Stimulated activated naive B cell treated with anti-CD40 and anti-IgM and Interleukin-4, amounts not matched to agents 10 μg/mL and 1 μg/mL and 100 μg/mL, for 72 hours (primary cell): ENCODE results near the gene LPIN3.
A peak's percentile ranks its signal among the peaks of the same experiment; 100 is the strongest.

Experiments
- ATAC-seq, 2 donors: fragments of 150-1000 bp; cut with Tn5 transposase; replicated peaks; 2 replicates each; pipeline ENCODE4 v1.10.0; 2021; ENCODE audit warnings: moderate library complexity in 1 of 2
- DNase-seq: peaks from one replicate; pipeline ENCODE4 v3.0.0; 2021
- H3K27ac Mint-ChIP-seq: one replicate; pipeline ENCODE4 v1.8.0; 2022; ENCODE audit warnings: mild to moderate bottlenecking, mixed read lengths
- H3K27me3 Mint-ChIP-seq, 2 donors: one replicate each; pipeline ENCODE4 v1.8.0; 2022; ENCODE audit warnings: mixed read lengths in 2 of 2
- H3K36me3 Mint-ChIP-seq, 2 donors: one replicate each; pipeline ENCODE4 v1.8.0; 2022; ENCODE audit warnings: mixed read lengths in 2 of 2, mild to moderate bottlenecking in 1 of 2
- H3K4me1 Mint-ChIP-seq, 2 donors: one replicate each; pipeline ENCODE4 v1.8.0; 2022; ENCODE audit warnings: mixed read lengths in 2 of 2, mild to moderate bottlenecking in 1 of 2
- H3K4me3 Mint-ChIP-seq, 2 donors: one replicate each; pipeline ENCODE4 v1.8.0; 2022; ENCODE audit warnings: mild to moderate bottlenecking in 2 of 2, mixed read lengths in 2 of 2, moderate library complexity in 1 of 2
- H3K9me3 Mint-ChIP-seq, 2 donors: one replicate each; pipeline ENCODE4 v1.8.0; 2022; ENCODE audit warnings: mixed read lengths in 2 of 2, mild to moderate bottlenecking in 1 of 2

LPIN3 gene

DNA sequence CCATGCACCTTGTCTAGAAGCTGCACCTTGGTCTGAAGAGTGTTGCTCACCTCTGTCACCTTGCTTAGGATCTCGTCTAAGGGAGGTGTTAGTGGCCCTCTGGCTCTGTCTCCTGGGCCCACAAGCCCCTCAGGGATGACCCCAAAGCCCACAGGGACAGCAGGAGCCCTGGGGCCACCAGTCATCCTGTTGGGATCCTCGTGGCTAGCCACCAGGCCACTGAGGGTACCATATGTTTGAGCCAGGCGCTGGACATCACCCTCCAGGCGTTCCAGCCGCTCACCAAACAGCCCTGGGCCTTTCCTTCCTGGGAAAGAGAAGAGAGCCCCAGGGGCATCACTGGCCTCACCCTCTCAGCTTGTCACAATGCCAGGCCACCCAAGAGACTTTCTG is 22.1 kb downstream of the LPIN3 start:
- no peaks in the 10 kb centered on the region for H3K36me3 Mint-ChIP-seq
- H3K4me1 Mint-ChIP-seq: peaks cover 6 to 7% of the 10 kb centered on the region in 2 donors
- ATAC-seq (no peak), DNase-seq (no peak)
- no peak overlapping the region for H3K27ac Mint-ChIP-seq
- H3K27me3 Mint-ChIP-seq: peaks cover 28 to 34% of the 10 kb centered on the region in 2 donors
- no peaks in the 10 kb centered on the region for H3K9me3 Mint-ChIP-seq
- no peak overlapping the region for H3K4me3 Mint-ChIP-seq

DNA sequence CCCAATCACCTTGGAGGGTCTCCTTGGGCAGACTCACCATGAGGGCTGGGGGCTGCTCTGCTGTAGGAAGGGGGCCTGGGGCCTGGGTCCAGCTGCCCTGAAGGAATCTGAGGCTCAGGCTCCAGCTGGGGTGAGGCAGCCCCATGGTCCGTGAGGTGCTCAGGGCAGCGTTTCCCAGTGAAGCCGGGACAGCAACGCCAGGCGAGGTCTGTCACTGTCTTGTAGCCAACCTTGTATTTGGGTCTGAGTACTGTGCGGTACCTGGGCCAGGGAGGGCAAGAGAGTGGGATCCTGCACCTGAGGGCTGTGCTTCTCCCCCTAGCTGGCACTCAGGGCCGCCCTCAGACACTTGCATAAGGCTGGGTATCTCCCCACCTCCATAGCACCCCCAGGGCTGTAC is 23.0 kb downstream of the LPIN3 start:
- H3K36me3 Mint-ChIP-seq: no peaks in the 10 kb centered on the region
- no peak for ATAC-seq
- H3K4me1 Mint-ChIP-seq: peaks cover 6 to 7% of the 10 kb centered on the region in 2 donors
- DNase-seq: no peak
- H3K4me3 Mint-ChIP-seq: no peak overlapping the region
- no peak overlapping the region for H3K27ac Mint-ChIP-seq
- peaks cover 35 to 39% of the 10 kb centered on the region in 2 donors for H3K27me3 Mint-ChIP-seq
- H3K9me3 Mint-ChIP-seq: no peaks in the 10 kb centered on the region

DNA sequence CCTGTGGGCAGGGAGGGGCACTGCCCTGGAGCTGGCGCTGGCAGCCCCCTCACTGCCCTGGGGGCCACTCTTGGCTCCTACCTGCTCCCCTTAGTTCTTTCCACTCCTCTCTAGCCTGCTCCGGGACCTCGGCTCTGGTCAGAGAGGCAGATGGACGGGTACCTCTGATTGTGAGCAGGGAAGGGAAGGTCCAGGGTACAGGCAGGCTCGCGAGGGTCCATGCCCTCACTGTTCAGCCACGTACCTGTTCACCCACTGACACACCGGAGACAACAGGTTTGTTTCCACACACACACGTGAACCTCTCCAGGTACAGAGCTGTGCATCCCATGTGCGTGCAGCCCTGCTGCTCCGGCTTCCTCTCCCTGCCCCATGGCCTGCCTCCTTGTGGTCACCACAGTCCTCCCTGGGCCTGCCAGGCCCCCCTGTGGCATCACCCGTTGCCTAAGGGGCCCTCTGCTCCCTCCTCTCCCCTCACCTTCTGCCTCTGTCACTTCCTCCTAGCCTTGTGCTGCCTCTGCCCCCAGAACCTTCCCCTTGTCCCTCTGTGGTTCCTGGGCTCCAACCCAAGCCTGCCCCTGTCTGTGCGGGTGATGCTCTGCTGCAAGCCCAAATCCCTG is 23.7 kb downstream of the LPIN3 start:
- no peak for DNase-seq
- Mint-ChIP-seq H3K9me3 (no peaks in the 10 kb centered on the region), H3K4me1 (peaks cover 6 to 7% of the 10 kb centered on the region in 2 donors), H3K4me3 (no peak overlapping the region), H3K27ac (peak overlapping the region; percentile 39), H3K27me3 (peaks cover 39 to 45% of the 10 kb centered on the region in 2 donors), H3K36me3 (no peaks in the 10 kb centered on the region)
- no peak for ATAC-seq

DNA sequence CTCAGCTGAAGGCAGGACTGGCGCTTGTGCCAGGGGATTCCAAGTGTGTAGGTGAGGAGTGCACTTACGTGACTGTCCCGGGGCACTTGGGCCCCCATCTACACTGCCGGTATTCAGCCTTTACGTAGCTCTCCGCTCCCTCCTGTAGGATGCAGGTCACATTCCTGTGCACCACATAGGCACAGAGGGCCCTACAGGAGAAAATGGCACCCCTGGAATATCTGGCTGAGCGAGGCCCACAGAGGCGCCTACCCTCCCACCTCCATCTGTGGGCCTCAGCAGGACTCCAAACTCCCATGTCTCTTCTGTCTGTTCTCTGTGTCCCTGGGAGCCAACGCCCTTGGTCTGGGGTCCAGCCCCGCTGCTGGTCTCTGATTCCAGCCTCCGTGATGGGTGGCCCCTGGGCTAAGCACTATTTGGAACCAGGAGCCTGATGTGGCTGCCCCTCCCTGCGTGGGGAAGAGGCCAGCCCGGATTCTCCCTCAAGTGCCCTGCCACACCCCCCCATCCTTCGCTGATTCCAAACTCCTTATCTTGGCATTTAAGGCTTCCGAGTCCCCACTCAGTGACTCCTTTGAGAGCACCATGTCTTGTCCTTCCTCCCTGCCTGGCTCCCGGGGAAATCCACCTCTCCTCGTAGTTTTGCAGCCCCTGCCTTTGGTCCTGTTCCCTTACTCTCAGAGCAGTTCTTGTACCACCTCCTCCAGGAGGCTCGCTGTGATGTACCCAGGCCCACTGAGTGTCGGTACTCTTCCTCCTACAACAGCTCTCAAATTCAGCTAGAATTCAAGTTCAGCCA is 24.5 kb downstream of the LPIN3 start:
- ATAC-seq (no peak), DNase-seq (no peak)
- peaks cover 41 to 48% of the 10 kb centered on the region in 2 donors for H3K27me3 Mint-ChIP-seq
- H3K4me3 Mint-ChIP-seq: no peak overlapping the region
- H3K36me3 Mint-ChIP-seq: no peaks in the 10 kb centered on the region
- no peaks in the 10 kb centered on the region for H3K9me3 Mint-ChIP-seq
- H3K27ac Mint-ChIP-seq: peak overlapping the region; percentile 39
- peaks cover 7 to 8% of the 10 kb centered on the region in 2 donors for H3K4me1 Mint-ChIP-seq

DNA sequence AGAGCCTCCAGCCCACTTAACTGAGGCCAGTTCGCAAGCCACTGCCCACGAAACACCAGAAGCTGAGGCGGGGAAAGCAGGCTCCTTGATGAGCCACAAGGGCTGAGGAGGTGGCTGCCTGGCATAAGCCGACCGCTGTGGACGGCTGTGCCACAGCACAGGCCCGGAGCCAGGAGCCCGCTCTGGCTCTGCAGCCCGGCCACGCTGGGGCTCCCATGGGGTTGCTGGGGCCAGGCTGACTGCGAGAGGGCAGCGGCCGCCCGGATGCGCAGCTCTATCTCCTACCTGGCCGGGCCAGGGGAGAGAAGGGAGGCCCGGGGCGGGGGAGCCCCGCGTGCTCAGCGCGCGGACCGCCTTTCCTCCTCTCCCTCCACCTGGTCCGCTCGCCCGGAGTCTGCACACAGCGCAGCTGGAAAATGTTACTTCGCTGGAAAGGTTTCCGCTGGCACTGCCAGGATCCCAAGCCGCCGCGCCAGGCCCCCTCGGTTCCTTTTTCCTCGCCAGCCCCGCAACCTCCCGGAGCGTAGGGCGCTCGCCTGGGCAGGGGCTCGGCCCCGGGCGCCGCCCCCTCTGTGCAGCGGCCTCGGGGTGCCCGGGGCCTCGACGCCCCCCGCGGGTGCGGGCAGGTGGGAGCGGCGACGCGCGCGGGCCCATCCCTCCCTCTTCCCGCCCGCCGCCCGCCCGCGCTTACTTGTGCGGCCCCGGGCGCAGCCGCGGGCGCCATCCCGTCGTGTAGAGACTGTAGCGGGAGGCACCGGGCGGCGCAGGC is 25.3 kb downstream of the LPIN3 start:
- no peak for DNase-seq
- Mint-ChIP-seq H3K27ac (no peak overlapping the region), H3K9me3 (peaks cover 0 to under 1% of the 10 kb centered on the region in 2 donors), H3K4me3 (no peak overlapping the region), H3K27me3 (peaks cover 42 to 49% of the 10 kb centered on the region in 2 donors), H3K36me3 (peaks cover 0 to under 1% of the 10 kb centered on the region in 2 donors), H3K4me1 (peaks cover 7 to 8% of the 10 kb centered on the region in 2 donors)
- no peak for ATAC-seq

DNA sequence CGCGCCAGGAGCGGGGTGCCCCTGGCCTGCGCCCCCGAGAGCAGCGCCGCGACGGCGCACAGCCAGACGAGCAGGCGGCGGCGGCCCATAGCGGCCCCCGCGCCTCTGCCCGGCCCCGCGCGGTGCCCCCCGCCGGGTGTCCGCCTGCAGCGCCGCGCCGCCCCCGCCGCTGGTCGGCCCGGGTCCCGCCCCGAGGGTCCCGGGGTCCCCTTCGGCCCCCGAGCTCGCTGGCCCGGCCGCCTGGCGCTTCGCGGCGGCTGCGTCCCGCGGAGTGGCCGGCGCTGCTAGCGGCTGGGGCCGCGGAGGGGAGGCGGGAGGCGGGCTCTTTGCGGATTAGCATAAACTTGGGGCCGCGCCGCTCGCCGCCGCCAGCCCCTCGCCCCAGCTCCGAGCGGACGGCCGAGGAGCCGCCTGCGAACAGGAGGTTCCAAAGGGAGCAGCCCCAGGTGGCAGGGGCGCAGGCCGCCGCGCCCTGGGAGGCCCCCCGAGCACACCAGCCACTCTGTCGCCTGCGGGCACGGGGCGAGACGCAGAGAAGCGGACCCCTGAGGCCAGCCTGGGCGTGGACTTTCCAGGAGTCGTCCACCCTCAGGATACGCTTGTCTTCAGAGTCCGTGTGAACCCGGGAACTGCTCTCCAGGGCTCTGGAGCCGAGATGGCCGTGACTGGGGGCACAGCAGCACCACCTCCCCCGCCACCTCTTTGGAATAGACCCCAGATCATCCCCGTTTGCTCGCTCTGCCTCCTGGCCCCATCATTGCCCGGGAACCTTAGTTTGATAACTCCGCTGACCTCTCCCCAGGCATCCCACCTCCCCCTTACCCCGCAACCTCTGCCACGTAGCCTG is 26.1 kb downstream of the LPIN3 start, which contains the start of gene EMILIN3:
TSS of gene EMILIN3 (minus strand) at position 273 of the 847 bp plus-strand sequence. CDS start at position 89, 184 bp downstream.
- H3K4me1 Mint-ChIP-seq: peaks cover 7 to 8% of the 10 kb centered on the region in 2 donors
- DNase-seq (no peak), ATAC-seq (no peak)
- H3K36me3 Mint-ChIP-seq: peaks cover 0 to 5% of the 10 kb centered on the region in 2 donors
- H3K27ac Mint-ChIP-seq: no peak within 1 kb of the TSS
- peaks cover 46 to 53% of the 10 kb centered on the region in 2 donors for H3K27me3 Mint-ChIP-seq
- peak within 1 kb of the TSS in 1 of 2 donors; percentile 8 for H3K4me3 Mint-ChIP-seq
- H3K9me3 Mint-ChIP-seq: peaks cover 4 to 6% of the 10 kb centered on the region in 2 donors

DNA sequence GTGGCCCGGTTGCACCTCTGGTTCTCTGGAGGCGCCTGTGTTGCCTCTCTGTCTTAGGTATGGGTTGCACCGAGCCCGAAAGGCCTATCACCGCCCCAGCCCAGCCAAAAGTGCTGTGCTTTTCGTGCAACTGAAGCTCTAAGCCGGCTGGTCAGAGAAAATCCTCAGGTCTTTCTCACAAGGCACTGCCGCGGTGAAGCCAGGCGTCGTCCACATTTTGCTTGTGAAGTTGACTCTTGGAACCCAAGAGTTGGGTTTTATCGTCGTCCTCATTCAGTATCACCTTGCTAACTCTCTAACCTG is 26.7 kb downstream of the LPIN3 start:
- H3K36me3 Mint-ChIP-seq: peaks cover 0 to 5% of the 10 kb centered on the region in 2 donors
- H3K27me3 Mint-ChIP-seq: peaks cover 51 to 53% of the 10 kb centered on the region in 2 donors
- no peak for DNase-seq
- H3K9me3 Mint-ChIP-seq: peaks cover 4 to 6% of the 10 kb centered on the region in 2 donors
- peak overlapping the region in 1 of 2 donors; percentile 8 for H3K4me3 Mint-ChIP-seq
- ATAC-seq: no peak
- H3K27ac Mint-ChIP-seq: no peak overlapping the region
- peaks cover 7 to 8% of the 10 kb centered on the region in 2 donors for H3K4me1 Mint-ChIP-seq

DNA sequence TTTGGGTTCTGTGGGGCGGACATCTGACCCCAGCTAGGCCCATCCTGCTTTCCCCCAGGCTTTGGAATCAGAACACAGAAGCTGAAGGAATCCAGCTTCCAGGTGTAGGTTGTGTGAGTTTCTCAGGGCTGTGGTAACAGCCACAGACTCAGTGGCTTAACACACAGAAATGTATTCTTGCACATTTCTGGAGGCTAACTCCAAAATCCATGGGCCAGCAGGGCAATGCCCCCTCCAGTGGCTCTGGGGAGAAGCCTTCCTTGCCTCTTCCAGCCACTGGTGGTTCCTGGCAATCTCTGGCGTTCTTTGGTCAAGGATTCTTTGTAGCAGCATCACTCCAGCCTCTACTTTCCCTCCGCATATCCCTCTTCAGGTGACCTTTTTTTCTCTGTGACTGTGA is 27.3 kb downstream of the LPIN3 start:
- DNase-seq (no peak), ATAC-seq (no peak)
- Mint-ChIP-seq H3K36me3 (peaks cover 0 to 9% of the 10 kb centered on the region in 2 donors), H3K4me1 (peaks cover 7 to 8% of the 10 kb centered on the region in 2 donors), H3K9me3 (peaks cover 6 to 9% of the 10 kb centered on the region in 2 donors), H3K27ac (no peak overlapping the region), H3K27me3 (peaks cover 57% of the 10 kb centered on the region in 2 donors), H3K4me3 (no peak overlapping the region)

DNA sequence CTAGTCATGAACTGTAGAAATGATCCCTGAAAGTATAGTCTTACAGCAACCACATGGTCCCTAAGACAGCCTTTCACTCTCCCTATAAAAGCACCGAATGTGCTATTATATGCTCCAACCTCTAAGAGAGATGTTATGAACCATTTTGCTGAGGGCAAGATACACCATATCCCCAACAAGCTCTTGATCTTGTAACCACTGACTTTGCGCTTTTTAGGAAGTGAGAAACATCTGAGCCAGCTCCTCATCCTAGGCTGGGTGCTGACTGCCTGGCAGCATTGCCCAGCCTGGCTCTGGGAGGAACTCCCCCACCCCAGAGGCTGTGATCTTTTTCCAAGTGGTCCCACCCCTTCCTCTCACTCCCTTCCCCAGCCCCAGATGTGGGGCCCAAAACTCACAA is 29.1 kb downstream of the LPIN3 start:
- H3K9me3 Mint-ChIP-seq: peaks cover 8 to 11% of the 10 kb centered on the region in 2 donors
- no peak overlapping the region for H3K27ac Mint-ChIP-seq
- H3K4me1 Mint-ChIP-seq: peaks cover 7 to 8% of the 10 kb centered on the region in 2 donors
- no peak for DNase-seq
- H3K4me3 Mint-ChIP-seq: no peak overlapping the region
- peaks cover 64 to 65% of the 10 kb centered on the region in 2 donors for H3K27me3 Mint-ChIP-seq
- peaks cover 0 to 10% of the 10 kb centered on the region in 2 donors for H3K36me3 Mint-ChIP-seq
- peak; percentile 60 to 70 for ATAC-seq

DNA sequence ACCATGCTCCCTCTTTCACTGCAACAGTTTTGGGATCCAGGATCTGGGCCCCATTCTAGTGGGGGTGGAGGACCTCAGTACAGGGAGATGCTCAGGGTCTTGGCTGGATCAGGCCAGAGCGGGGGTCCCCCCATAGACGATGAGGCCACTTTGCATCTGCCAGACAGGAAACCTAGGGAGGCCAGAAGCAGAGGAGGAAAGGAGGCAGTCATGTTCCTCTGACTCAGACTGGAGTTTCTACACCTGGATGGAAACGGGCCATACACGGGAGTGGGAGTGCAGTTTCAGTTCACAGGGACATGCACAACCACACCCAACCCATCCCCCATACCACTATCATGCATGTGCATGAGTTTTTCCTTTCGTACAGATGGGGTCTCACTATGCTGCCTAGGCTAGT is 29.6 kb downstream of the LPIN3 start:
- no peak overlapping the region for H3K27ac Mint-ChIP-seq
- peaks cover 7 to 8% of the 10 kb centered on the region in 2 donors for H3K4me1 Mint-ChIP-seq
- no peak for DNase-seq
- H3K4me3 Mint-ChIP-seq: no peak overlapping the region
- peaks cover 0 to 10% of the 10 kb centered on the region in 2 donors for H3K36me3 Mint-ChIP-seq
- H3K27me3 Mint-ChIP-seq: peaks cover 61 to 64% of the 10 kb centered on the region in 2 donors
- ATAC-seq: peak in 1 of 2 donors; percentile 18
- peaks cover 8 to 11% of the 10 kb centered on the region in 2 donors for H3K9me3 Mint-ChIP-seq

DNA sequence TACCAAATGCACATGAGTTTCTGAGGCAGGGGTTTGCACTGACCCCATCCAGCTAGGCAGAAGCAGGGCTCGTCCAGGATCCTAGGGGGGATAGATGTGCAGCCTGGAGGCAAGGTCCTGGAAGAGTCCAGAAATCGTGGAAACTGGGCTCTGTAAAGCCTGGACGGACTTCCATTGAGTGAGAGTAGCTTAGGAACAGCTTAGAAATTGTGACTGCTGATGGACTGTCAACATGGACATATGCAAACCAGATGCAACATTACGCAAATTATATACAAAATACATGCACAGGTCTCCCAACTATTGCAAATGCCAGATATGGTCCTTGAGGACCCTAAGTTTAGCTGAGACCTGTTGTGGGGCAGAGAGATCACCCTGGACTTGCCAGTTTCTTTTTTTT is 30.8 kb downstream of the LPIN3 start:
- no peak overlapping the region for H3K4me3 Mint-ChIP-seq
- peaks cover 68 to 70% of the 10 kb centered on the region in 2 donors for H3K27me3 Mint-ChIP-seq
- ATAC-seq: no peak
- no peak for DNase-seq
- no peak overlapping the region for H3K27ac Mint-ChIP-seq
- H3K4me1 Mint-ChIP-seq: peaks cover 6 to 7% of the 10 kb centered on the region in 2 donors
- H3K9me3 Mint-ChIP-seq: peaks cover 8 to 11% of the 10 kb centered on the region in 2 donors
- peaks cover 0 to 10% of the 10 kb centered on the region in 2 donors for H3K36me3 Mint-ChIP-seq

DNA sequence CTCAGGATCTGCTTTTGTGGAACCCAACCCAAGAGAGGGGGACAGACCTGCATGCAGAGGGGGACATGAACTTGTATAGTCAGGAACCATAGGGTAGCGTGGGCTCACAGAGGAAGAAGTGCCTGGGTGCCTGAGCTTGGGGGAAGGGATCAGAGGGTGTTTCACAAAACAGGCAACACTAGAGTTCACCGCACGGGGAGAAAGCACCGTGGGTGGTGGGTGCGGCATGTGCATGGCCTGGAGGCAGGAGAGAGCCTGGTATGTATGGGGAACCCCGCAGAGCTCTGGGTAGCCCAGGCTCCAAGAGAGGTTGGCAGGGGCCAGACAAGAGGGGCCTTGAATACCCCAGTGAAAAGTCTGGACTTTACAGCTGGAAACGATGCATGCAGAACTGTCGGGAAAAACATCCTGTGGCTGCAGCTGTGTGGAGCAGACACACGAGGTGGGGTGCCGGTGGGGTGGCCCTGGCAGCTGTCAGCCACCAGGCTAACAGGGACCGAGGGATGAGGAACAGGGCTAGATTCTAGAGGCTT is 32.7 kb downstream of the LPIN3 start:
- H3K36me3 Mint-ChIP-seq: peaks cover 0 to 10% of the 10 kb centered on the region in 2 donors
- no peak overlapping the region for H3K27ac Mint-ChIP-seq

More for the DNA sequence above, 32.7 kb downstream of the LPIN3 start:
- peaks cover 66 to 70% of the 10 kb centered on the region in 2 donors for H3K27me3 Mint-ChIP-seq
- no peak for DNase-seq
- H3K4me3 Mint-ChIP-seq: no peak overlapping the region
- no peak for ATAC-seq
- H3K4me1 Mint-ChIP-seq: peaks cover 0 to 2% of the 10 kb centered on the region in 2 donors
- H3K9me3 Mint-ChIP-seq: peaks cover 8 to 11% of the 10 kb centered on the region in 2 donors
